H1 (cell line): ENCODE data around the gene TTPAL. TPM values are rescaled to one million over a fixed set of nuclear protein-coding genes. Genes with fewer than 3 reads are reported as not detected.

ENCODE experiments used
- HDAC2 ChIP-seq, 2 experiments: fragments of 300-600 bp in 1 of 2; sonication (generic) in 1 of 2; IDR thresholded peaks; 2 replicates each; pipeline ENCODE4 v1.6.1; 2011 to 2012; ENCODE audit warnings: low read depth in 2 of 2, low read length in 2 of 2, mild to moderate bottlenecking in 2 of 2, moderate library complexity in 2 of 2, borderline replicate concordance in 1 of 2, inconsistent platforms in 1 of 2
- RXRA ChIP-seq: IDR thresholded peaks from 2 replicates; pipeline ENCODE4 v1.6.1; 2011; ENCODE audit warnings: low read depth, mild to moderate bottlenecking, low read length, moderate library complexity; ENCODE audit not compliant: insufficient read depth
- polyA plus RNA-seq, 7 experiments: library from polyadenylated mRNA; depleted of rRNA in 3 of 7; stranded (reverse) in 5 of 7; unstranded in 2 of 7; fragments of >200 nt in 5 of 7; fragments of 200-250 nt in 2 of 7; gene quantifications; 1 replicate in 5 of 7; 2 replicates in 1 of 7; 4 replicates in 1 of 7; pipeline versions ENCODE4 v1.2.1 to v1.2.3, GENCODE V29; 2011 to 2013; ENCODE audit warnings: missing spikeins in 2 of 7, mixed read lengths in 2 of 7
- total RNA-seq: library from RNA; stranded (reverse); fragmentation: NEBNext Ultra II Directional; extraction: Animal tissue kit (Norgen Biotek cat#: 25700); gene quantifications from 2 replicates; pipeline ENCODE4 v1.2.1, GENCODE V29; 2021

Gene TTPAL
- total and polyA plus RNA-seq, 2 of the 8 experiments (the other 6 are each of a cell fraction or from before 2014, with no cell fraction given) = 2.8 to 14.0 TPM

GRCh38 chr20:44475372-44475693 is 341 bp upstream of the TTPAL start (continued):
- TF ChIP-seq RXRA (no peak), HDAC2 (IDR thresholded peaks at IDR 0.05; ENCODE audit: borderline replicate concordance in 1 of 2, low read depth in 2 of 2, low read length in 2 of 2) (no peak)
